HG02571 (cell line): ENCODE data around the gene NHSL1.

Experiments
- ATAC-seq: cut with Tn5 transposase; IDR thresholded peaks from one replicate; pipeline ENCODE4 v1.9.1; 2021; ENCODE audit warnings: mild to moderate bottlenecking, moderate library complexity; ENCODE audit not compliant: unreplicated experiment

Gene NHSL1

GRCh38 chr6:138523347-138524210 lies 24.3 kb upstream of the NHSL1 start:
- no peak for ATAC-seq

- no peak for ATAC-seq
Observed at GRCh38 chr6:138522611-138523010, 23.3 kb upstream of the NHSL1 start.

- ATAC-seq = no peak
Observed at GRCh38 chr6:138521790-138522189, 22.5 kb upstream of the NHSL1 start.

- ATAC-seq = no peak
Observed at GRCh38 chr6:138520463-138520862, 21.2 kb upstream of the NHSL1 start.

DNA sequence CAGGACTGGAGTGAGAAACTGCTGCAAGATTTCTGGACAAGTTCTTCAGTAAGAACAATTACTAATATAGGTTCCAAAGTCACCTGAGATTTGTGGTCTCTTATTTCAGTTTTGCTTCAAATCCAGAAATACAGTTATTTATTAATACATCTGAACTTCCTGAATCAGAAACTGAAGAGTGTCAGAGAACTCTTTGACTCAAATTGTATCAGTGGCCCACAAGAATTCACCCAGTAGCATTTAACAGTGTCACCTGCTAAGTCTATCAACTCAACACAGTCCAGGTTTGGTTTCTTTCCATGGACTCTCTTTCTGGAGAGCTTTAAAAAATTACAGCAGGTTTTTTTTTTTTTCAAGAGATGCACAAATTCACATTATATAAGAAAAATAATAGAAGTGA lies 18.8 kb upstream of the NHSL1 start:
- ATAC-seq = no peak

DNA sequence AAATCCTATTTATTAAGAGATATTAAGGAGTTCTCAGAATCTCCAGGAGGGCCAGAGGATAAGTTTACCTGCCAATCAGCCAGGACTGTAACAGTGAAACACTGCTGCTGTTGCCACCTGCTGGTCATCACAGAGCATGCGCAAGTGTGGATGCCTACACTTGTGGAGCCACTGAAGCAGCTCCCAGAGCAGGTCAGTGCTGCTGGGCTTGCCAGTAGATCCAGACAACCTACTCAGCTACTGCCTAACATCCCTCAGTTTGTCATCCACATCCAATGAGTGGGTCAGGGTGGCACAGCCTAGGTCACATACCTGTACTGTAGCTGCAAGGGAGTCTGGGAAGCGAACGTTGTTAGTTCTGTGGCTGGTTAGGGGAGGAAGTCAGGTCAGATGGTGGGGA lies 18.3 kb upstream of the NHSL1 start:
- peak; percentile 79 for ATAC-seq

GRCh38 chr6:138515657-138516248 lies 16.5 kb upstream of the NHSL1 start:
- no peak for ATAC-seq

- ATAC-seq = no peak
Observed at GRCh38 chr6:138514860-138515540, 15.7 kb upstream of the NHSL1 start.

DNA sequence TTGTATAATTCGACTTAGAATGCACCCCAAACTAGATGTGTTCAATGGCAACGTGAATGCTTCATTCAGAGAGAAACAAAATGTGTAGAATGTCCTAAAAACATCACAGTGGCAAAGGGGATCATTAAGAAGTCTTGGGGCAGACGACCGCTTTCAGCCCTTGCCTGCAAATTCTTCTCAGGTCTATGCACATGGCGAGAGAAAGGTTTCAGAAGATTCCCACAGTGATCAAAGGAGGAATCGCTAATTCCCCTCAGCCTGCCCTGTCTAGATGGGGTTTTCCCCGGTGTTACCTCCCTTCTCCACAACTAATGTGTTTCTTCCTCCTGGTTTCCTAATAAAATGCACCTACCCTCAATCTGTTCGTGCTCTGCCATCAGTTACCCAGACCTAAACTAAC lies 13.3 kb upstream of the NHSL1 start:
- no peak for ATAC-seq

GRCh38 chr6:138510093-138510492 lies 10.8 kb upstream of the NHSL1 start:
- no peak for ATAC-seq

DNA sequence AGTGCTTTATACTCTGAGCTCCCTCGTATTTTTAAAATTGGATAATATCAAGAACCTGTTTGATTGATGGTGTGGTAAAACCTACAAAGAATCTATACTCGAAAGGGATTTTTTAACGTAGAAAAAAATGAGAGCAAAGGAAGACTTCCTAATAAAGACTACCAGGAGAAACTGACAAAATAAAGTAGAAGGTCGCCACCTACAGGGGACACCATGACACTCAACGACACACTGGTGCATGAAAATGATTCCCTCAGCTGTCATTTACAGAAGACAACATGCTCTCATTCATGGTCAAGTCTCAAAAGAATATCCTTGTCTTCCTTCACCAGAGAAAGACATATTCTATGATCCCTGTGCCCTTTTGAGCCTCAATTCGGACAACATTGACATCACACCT lies 10.1 kb upstream of the NHSL1 start:
- ATAC-seq = no peak

GRCh38 chr6:138508676-138508988 lies 9.3 kb upstream of the NHSL1 start:
- no peak for ATAC-seq

GRCh38 chr6:138507977-138508675 lies 8.8 kb upstream of the NHSL1 start:
- no peak for ATAC-seq

GRCh38 chr6:138504764-138505689 lies 5.7 kb upstream of the NHSL1 start:
- no peak for ATAC-seq

DNA sequence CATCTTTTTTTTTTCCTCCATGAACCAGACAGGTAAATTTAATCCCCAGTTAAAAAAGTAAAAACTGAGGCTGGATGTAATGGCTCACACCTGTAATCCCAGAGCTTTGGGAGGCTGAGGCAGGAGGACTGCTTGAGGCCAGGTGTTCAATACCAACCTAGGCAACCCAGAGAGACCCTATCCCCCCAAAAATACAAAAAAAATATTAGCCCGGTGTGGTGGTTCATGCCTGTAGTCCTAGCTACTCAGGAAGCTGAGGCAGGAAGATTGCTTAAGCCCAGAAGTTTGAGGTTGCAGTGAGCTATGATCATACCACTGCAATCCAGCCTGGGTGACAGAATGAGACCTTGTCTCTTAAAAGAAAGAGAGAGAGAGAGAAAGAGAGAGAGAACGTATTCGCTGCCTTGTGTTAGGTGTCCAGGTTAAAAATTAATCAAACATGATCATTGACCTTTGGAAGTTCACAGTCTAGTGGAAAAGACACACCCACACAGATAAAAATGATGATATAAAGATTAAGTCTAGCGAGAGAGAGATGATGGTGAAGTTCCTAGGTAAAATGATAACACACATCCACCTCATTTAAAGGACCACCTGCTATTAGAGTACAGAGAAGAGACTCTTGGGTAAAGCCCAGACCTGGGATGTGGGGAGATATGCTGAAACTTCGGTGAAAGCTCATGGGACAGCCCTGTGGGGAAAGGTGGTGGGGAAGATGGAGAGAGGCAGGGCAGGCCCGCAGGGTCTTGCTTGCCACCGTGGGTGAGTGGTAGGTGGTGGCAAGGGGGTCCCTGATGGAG lies 4.8 kb upstream of the NHSL1 start:
- ATAC-seq = no peak

DNA sequence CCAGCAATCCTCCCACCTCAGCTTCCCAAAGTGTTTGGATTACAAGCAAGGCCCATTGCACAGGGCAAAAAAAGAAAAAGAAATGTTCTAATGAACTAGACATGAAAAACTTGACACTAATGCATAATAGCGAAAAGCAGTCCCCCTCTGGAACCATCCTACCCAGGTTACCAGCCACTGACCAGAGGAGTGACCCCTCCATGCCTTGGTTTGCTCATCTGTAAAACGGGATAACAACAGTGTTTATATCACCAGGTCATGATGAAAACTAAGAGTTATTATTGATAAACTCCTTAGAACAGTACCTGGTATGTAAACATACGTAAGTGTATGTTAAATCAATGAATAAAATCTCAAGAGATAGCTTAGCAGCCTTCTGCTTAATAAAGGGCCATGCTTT lies 3.3 kb upstream of the NHSL1 start:
- no peak for ATAC-seq

GRCh38 chr6:138500867-138501446 lies 1.7 kb upstream of the NHSL1 start:
- no peak for ATAC-seq

GRCh38 chr6:138500045-138500665 lies 861 bp upstream of the NHSL1 start:
- ATAC-seq = no peak
